Sigmoid colon (tissue), 7 donors: ENCODE data around the gene AJM1. TPM values are rescaled to one million over a fixed set of nuclear protein-coding genes. Genes with fewer than 3 reads are reported as not detected.
A peak's percentile ranks its signal among the peaks of the same experiment; 100 is the strongest.
"Not testable (repeated sequence)": the region's sequence is repeated elsewhere in the genome, so short reads cannot be mapped to it uniquely, and the experiment has no call there.

Experiments
- DNase-seq: peaks from one replicate; pipeline ENCODE4 v3.0.0-alpha.2; 2019
- H3K27ac ChIP-seq, 4 donors: fragments of 200-600 bp; sonication (generic); one replicate each; pipeline ENCODE4 v1.5.1; 2016 to 2019; ENCODE audit warnings: mild to moderate bottlenecking in 1 of 4
- H3K27me3 ChIP-seq, 3 donors: fragments of 200-600 bp; sonication (generic); one replicate each; pipeline ENCODE4 v1.5.1; 2019; ENCODE audit warnings: mild to moderate bottlenecking in 1 of 3
- H3K36me3 ChIP-seq, 4 donors: fragments of 200-600 bp; sonication (generic); one replicate each; pipeline ENCODE4 v1.5.1; 2016 to 2019
- H3K4me1 ChIP-seq, 4 donors: fragments of 200-600 bp; sonication (generic); one replicate each; pipeline ENCODE4 v1.5.1; 2017 to 2019
- H3K4me3 ChIP-seq, 4 donors: fragments of 200-600 bp; sonication (generic); one replicate each; pipeline ENCODE4 v1.5.1; 2017 to 2019; ENCODE audit warnings: mild to moderate bottlenecking in 2 of 4, moderate library complexity in 1 of 4
- H3K9me3 ChIP-seq, 4 donors: fragments of 200-600 bp in 3 of 4; sonication (generic) in 3 of 4; one replicate each; pipeline versions ENCODE4 v1.5.1 to v1.6.1; 2013 to 2019
- EP300 ChIP-seq, 4 donors: sonication (generic); formaldehyde crosslinking; IDR thresholded peaks; one replicate each; pipeline ENCODE4 v1.6.1; 2017; ENCODE audit warnings: antibody characterized with exemption in 4 of 4
- POLR2A ChIP-seq, 2 donors: fragments of 450-650 bp; IDR thresholded peaks; one replicate each; pipeline ENCODE4 v1.6.1; 2016; ENCODE audit warnings: antibody characterized with exemption in 2 of 2, mild to moderate bottlenecking in 2 of 2, moderate library complexity in 2 of 2
- POLR2AphosphoS5 ChIP-seq, 4 donors: sonication (generic); formaldehyde crosslinking; IDR thresholded peaks; one replicate each; pipeline ENCODE4 v1.6.1; 2017; ENCODE audit warnings: antibody characterized with exemption in 4 of 4
- WGBS, 2 donors: extraction: QIAGEN DNeasy Blood & Tissue Kit; methylation state at CpG; one replicate each; pipeline ENCODE4 v1.1.7; 2013; 5-methylcytosine and 5-hydroxymethylcytosine counted together
- intact Hi-C: fragments of 100-400 bp; cut with DNase I; formaldehyde crosslinking; loops from one replicate; pipeline ENCODE4 v1.15.1; 2023
- polyA plus RNA-seq, 3 donors: library from polyadenylated mRNA; stranded (reverse); fragments of 200-250 nt; gene quantifications; one replicate each; pipeline ENCODE4 v1.2.3, GENCODE V29; 2013
- total RNA-seq, 4 donors: library from RNA; depleted of rRNA; stranded (reverse); fragments of >200 nt; gene quantifications; one replicate each; pipeline ENCODE4 v1.1.0, GENCODE V29; 2016
- TF ChIP-seq, protein P1 (sequence below), 4 experiments: fragments of 450-650 bp in 3 of 4; fragments of 200-600 bp in 1 of 4; IDR thresholded peaks; one replicate each; pipeline ENCODE4 v1.5.1; 2016 to 2019; ENCODE audit warnings: antibody characterized with exemption in 4 of 4, mild to moderate bottlenecking in 3 of 4, moderate library complexity in 2 of 4
- donor health status: healthy with polysubstance abuse.
- donor health status: Bipolar disorder and iron deficiency.
- donor health status: healthy.

Gene AJM1
- total and polyA plus RNA-seq, 7 donors: 0.46 to 8.6 (median 4.3) TPM

DNA sequence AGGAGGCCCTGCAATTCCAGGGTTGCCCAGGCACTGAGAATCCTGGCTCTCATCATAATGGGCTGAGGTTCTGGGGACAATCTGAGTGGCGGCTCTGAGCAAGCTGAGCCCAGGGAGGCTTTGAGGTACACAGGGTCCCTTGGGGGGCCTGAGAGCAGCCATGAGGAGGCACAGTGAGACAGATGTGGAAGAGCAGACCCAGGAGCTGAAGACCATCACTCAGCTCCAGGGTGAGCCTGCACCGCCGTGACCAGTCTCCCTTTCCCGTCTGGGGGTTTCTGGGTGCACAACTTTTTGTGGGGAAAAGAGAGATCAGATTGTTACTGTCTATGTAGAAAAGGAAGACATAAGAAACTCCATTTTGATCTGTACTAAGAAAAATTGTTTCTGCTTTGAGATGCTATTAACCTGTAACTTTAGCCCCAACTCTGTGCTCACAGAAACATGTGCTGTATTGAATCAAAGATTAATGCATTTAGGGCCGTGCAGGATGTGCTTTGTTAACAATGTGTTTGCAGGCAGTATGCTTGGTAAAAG lies 46.0 kb upstream of the AJM1 start, which contains the start of gene CCDC183:
CCDC183 (plus strand) TSS at position 101 of the 537 bp plus-strand sequence; CDS start at position 161, 60 bp downstream.
- no peaks in the 10 kb centered on the region for H3K9me3 ChIP-seq
- DNase-seq: no peak
- intact Hi-C loops: no loop called here
- WGBS, 2 donors: 41 to 53% methylated on average over 5 of the region's 5 CpGs
- H3K4me3 ChIP-seq: no peak within 1 kb of the TSS
- TF ChIP-seq, protein P1, sequence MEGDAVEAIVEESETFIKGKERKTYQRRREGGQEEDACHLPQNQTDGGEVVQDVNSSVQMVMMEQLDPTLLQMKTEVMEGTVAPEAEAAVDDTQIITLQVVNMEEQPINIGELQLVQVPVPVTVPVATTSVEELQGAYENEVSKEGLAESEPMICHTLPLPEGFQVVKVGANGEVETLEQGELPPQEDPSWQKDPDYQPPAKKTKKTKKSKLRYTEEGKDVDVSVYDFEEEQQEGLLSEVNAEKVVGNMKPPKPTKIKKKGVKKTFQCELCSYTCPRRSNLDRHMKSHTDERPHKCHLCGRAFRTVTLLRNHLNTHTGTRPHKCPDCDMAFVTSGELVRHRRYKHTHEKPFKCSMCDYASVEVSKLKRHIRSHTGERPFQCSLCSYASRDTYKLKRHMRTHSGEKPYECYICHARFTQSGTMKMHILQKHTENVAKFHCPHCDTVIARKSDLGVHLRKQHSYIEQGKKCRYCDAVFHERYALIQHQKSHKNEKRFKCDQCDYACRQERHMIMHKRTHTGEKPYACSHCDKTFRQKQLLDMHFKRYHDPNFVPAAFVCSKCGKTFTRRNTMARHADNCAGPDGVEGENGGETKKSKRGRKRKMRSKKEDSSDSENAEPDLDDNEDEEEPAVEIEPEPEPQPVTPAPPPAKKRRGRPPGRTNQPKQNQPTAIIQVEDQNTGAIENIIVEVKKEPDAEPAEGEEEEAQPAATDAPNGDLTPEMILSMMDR (IDR thresholded peaks at IDR 0.05): no peak
- no peak for TF ChIP-seq POLR2A (IDR thresholded peaks at IDR 0.05)
- no peak for TF ChIP-seq POLR2AphosphoS5 (IDR thresholded peaks at IDR 0.05)
- TF ChIP-seq EP300 (IDR thresholded peaks at IDR 0.05): no peak
- H3K27ac ChIP-seq: no peak within 1 kb of the TSS
- H3K36me3 ChIP-seq: no peaks in the 10 kb centered on the region
- peaks cover 0 to 35% (median 31%) of the 10 kb centered on the region in 4 donors for H3K4me1 ChIP-seq
- peaks cover 37 to 57% (median 43%) of the 10 kb centered on the region in 3 donors for H3K27me3 ChIP-seq

DNA sequence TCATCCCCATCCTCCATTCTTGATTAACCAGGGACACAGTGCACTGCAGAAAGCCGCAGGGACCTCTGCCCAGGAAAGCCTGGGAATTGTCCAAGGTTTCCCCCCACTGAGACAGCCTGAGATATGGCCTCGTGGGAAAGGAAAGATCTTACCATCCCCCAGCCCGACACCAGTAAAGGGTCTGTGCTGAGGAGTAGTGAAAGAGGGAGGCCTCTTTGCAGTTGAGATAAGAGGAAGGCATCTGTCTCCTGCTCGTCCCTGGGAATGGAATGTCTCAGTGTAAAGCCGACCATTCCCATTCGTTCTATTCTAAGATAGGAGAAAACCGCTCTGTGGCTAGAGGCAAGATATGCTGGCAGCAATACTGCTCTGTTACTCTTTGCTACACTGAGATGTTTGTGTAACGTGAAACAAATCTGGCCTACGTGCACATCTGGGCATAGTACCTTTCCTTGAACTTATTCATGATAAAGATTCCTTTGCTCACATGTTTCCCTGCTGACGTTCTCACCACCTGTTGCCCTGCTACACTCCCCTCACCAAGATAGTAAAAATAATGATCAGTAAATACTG lies 45.4 kb upstream of the AJM1 start:
- WGBS, 2 donors: 12 to 22% methylated on average over 10 of the region's 10 CpGs
- Histone ChIP-seq H3K27me3 (peaks cover 40 to 62% (median 49%) of the 10 kb centered on the region in 3 donors), H3K4me1 (peaks cover 0 to 30% (median 26%) of the 10 kb centered on the region in 4 donors)
- H3K27ac ChIP-seq, H3K4me3 ChIP-seq, DNase-seq, intact Hi-C loops, H3K9me3 ChIP-seq, H3K36me3 ChIP-seq: not testable (repeated sequence)

DNA sequence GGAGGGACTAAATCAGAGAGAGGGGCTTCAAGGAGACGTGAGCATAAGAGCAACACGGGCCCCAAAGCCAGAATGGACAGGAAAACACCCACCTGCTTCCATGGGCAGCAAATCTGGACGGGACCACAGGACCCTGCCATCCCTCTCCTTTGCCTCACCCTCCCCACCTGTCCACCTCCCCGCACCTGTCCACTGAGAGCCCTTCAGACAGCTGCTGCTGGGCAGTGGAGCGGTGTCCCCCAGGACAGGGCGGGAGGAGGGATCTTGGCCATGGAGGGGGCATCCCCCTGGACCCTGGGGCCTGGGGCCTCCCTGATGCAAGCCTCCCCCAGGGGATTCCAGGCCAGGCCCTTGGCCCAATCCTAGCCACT lies 43.6 kb upstream of the AJM1 start:
- Histone ChIP-seq H3K4me3 (no peak overlapping the region), H3K27ac (no peak overlapping the region), H3K36me3 (no peaks in the 10 kb centered on the region), H3K27me3 (peaks cover 40 to 70% (median 56%) of the 10 kb centered on the region in 3 donors), H3K4me1 (peaks cover 0 to 22% (median 18%) of the 10 kb centered on the region in 4 donors), H3K9me3 (no peaks in the 10 kb centered on the region)
- WGBS, 2 donors: 34 to 76% methylated on average over 6 of the region's 6 CpGs
- TF ChIP-seq EP300 (IDR thresholded peaks at IDR 0.05): no peak
- TF ChIP-seq POLR2AphosphoS5 (IDR thresholded peaks at IDR 0.05): no peak
- TF ChIP-seq POLR2A (IDR thresholded peaks at IDR 0.05): no peak
- TF ChIP-seq, protein P1 (IDR thresholded peaks at IDR 0.05): no peak
- no peak for DNase-seq
- intact Hi-C loops: no loop called here

DNA sequence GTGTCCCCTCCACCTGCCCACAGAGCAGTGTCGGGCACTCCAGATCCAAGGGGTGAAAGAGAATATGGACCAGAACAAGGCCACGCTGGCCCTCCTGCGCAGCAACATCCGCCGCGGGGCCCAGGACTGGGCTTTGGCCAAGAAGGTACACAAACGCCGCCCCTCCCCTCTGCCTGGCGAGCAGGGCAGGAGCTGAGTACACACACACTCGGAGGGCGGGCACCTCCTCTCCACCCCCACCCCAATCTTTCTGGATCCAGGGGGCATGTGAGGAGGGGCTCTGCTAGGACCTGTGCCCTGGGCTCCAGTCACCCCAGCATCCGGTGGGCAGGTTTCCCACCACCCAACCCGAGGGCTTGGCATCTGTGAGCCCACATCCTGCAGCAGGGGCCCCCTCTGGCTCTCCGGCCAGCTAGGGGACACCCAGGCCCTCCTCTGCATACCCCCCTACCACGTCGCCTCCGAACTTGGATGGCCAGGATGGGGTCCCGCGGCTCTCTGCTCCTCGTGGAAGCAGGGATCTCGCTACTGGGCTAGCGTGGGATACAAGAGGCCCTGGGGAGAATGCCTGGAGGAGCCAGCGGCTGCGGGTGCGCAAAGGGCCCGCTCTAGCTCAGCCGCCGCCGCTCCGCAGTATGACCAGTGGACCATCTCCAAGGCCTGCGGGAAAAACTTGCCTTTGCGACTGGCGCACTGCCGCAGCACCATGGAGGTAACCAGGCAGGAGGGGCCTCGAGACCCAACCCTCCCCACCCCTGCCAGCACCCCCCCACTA lies 43.0 kb upstream of the AJM1 start:
- WGBS, 2 donors: 6 to 26% methylated on average over 35 of the region's 35 CpGs
- no peak for TF ChIP-seq POLR2AphosphoS5 (IDR thresholded peaks at IDR 0.05)
- no peak for TF ChIP-seq EP300 (IDR thresholded peaks at IDR 0.05)
- peak in 1 of 2 donors; percentile 31 for TF ChIP-seq POLR2A (IDR thresholded peaks at IDR 0.05)
- TF ChIP-seq, protein P1 (IDR thresholded peaks at IDR 0.05): no peak
- DNase-seq: no peak
- H3K27me3 ChIP-seq: peaks cover 40 to 70% (median 56%) of the 10 kb centered on the region in 3 donors
- no peak overlapping the region for H3K27ac ChIP-seq
- H3K9me3 ChIP-seq: no peaks in the 10 kb centered on the region
- H3K36me3 ChIP-seq: no peaks in the 10 kb centered on the region
- intact Hi-C loops: no loop called here
- peaks cover 0 to 22% (median 18%) of the 10 kb centered on the region in 4 donors for H3K4me1 ChIP-seq
- H3K4me3 ChIP-seq: peak overlapping the region in 3 of 4 donors; percentile 12 to 36 (median 33)
